ENCODE results near the gene MYF5. TPM values are rescaled to one million over a fixed set of nuclear protein-coding genes. Genes with fewer than 3 reads are reported as not detected.

Gene MYF5
- total RNA-seq, 2 experiments from 2014 or later: not detected

GRCh38 chr12:80756875-80757274 lies 40.2 kb downstream of the MYF5 start:
- no peak for ATAC-seq (ENCODE audit: poor library complexity)

DNA sequence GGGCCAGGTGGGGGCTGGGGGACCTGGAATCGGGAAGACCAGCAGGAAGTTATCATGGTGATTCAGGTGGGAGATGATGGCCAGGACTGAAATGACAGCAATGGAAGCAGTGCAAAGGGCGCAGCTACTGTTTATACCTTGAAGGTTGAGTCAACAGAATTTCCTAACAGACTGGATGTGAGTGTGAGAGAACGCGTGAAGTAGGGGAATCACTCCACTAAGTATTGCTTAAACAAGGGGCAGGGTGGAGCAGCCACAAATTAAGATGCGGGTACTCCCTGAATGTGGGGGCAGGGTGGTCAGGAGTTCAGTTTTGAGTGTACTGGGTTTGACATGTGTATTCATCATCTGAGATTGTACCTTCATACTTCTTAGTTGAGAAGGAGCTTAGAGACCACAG lies 45.1 kb downstream of the MYF5 start:
- H3K4me3 ChIP-seq (ENCODE audit: low read length): no peak overlapping the region
- DNase-seq (no peak), ATAC-seq (ENCODE audit: poor library complexity) (no peak)
- H3K4me3 Mint-ChIP-seq: no peak overlapping the region
- no peak overlapping the region for H3K27ac ChIP-seq (ENCODE audit: low read depth in 1 of 2, low read length in 2 of 2)
- no peaks in the 10 kb centered on the region for H3K4me1 Mint-ChIP-seq (ENCODE audit: low read depth)
- CTCF ChIA-PET: interaction anchor here (0.6 kb wide), 1 partner anchor 652 kb away, joined by 4 read pairs; no protein-coding TSS in a partner anchor
- no peaks in the 10 kb centered on the region for H3K36me3 ChIP-seq (ENCODE audit: insufficient read depth, low read length)
- no peaks in the 10 kb centered on the region for H3K27me3 ChIP-seq (ENCODE audit: control insufficient read depth in 1 of 2, insufficient read depth in 2 of 2, low read length in 2 of 2)
- intact Hi-C loops (cut with DNase I, micrococcal nuclease): no loop called here
- TF ChIP-seq, protein P1, sequence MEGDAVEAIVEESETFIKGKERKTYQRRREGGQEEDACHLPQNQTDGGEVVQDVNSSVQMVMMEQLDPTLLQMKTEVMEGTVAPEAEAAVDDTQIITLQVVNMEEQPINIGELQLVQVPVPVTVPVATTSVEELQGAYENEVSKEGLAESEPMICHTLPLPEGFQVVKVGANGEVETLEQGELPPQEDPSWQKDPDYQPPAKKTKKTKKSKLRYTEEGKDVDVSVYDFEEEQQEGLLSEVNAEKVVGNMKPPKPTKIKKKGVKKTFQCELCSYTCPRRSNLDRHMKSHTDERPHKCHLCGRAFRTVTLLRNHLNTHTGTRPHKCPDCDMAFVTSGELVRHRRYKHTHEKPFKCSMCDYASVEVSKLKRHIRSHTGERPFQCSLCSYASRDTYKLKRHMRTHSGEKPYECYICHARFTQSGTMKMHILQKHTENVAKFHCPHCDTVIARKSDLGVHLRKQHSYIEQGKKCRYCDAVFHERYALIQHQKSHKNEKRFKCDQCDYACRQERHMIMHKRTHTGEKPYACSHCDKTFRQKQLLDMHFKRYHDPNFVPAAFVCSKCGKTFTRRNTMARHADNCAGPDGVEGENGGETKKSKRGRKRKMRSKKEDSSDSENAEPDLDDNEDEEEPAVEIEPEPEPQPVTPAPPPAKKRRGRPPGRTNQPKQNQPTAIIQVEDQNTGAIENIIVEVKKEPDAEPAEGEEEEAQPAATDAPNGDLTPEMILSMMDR (IDR thresholded peaks at IDR 0.05): no peak
- H3K9me3 Mint-ChIP-seq: peaks cover 5% of the 10 kb centered on the region
- H3K36me3 Mint-ChIP-seq (ENCODE audit: low read depth): no peaks in the 10 kb centered on the region
- no peaks in the 10 kb centered on the region for H3K4me1 ChIP-seq (ENCODE audit: insufficient read depth, low read length)
- no peaks in the 10 kb centered on the region for H3K9me3 ChIP-seq (ENCODE audit: control insufficient read depth in 1 of 2, insufficient read depth in 1 of 2, low read length in 2 of 2)
- no peaks in the 10 kb centered on the region for H3K27me3 Mint-ChIP-seq
- POLR2A ChIA-PET: no interaction called here
- no peak overlapping the region for H3K27ac Mint-ChIP-seq

More at GRCh38 chr12:80756875-80757274, 40.2 kb downstream of the MYF5 start:
- Mint-ChIP-seq H3K27ac (no peak overlapping the region), H3K4me1 (ENCODE audit: low read depth) (no peaks in the 10 kb centered on the region), H3K27me3 (no peaks in the 10 kb centered on the region), H3K4me3 (no peak overlapping the region), H3K36me3 (ENCODE audit: low read depth) (no peaks in the 10 kb centered on the region), H3K9me3 (peaks cover 2% of the 10 kb centered on the region)
- H3K27ac ChIP-seq (ENCODE audit: low read depth in 1 of 2, low read length in 2 of 2): no peak overlapping the region
- H3K4me1 ChIP-seq (ENCODE audit: insufficient read depth, low read length): no peaks in the 10 kb centered on the region
- intact Hi-C loops (cut with DNase I, micrococcal nuclease): no loop called here
- TF ChIP-seq, protein P1 (IDR thresholded peaks at IDR 0.05): no peak
- CTCF ChIA-PET: no interaction called here
- no peaks in the 10 kb centered on the region for H3K36me3 ChIP-seq (ENCODE audit: insufficient read depth, low read length)
- no peaks in the 10 kb centered on the region for H3K27me3 ChIP-seq (ENCODE audit: control insufficient read depth in 1 of 2, insufficient read depth in 2 of 2, low read length in 2 of 2)
- H3K9me3 ChIP-seq (ENCODE audit: control insufficient read depth in 1 of 2, insufficient read depth in 1 of 2, low read length in 2 of 2): no peaks in the 10 kb centered on the region
- no peak for DNase-seq
- POLR2A ChIA-PET: no interaction called here
- H3K4me3 ChIP-seq (ENCODE audit: low read length): no peak overlapping the region

GRCh38 chr12:80763874-80764273 lies 47.2 kb downstream of the MYF5 start:
- Histone ChIP-seq H3K27ac (ENCODE audit: low read depth in 1 of 2, low read length in 2 of 2) (no peak overlapping the region), H3K36me3 (ENCODE audit: insufficient read depth, low read length) (no peaks in the 10 kb centered on the region), H3K27me3 (ENCODE audit: control insufficient read depth in 1 of 2, insufficient read depth in 2 of 2, low read length in 2 of 2) (no peaks in the 10 kb centered on the region), H3K4me3 (ENCODE audit: low read length) (no peak overlapping the region), H3K4me1 (ENCODE audit: insufficient read depth, low read length) (no peaks in the 10 kb centered on the region), H3K9me3 (ENCODE audit: control insufficient read depth in 1 of 2, insufficient read depth in 1 of 2, low read length in 2 of 2) (no peaks in the 10 kb centered on the region)
- H3K27me3 Mint-ChIP-seq: no peaks in the 10 kb centered on the region
- TF ChIP-seq, protein P1 (IDR thresholded peaks at IDR 0.05): no peak
- intact Hi-C loops (cut with DNase I, micrococcal nuclease): no loop called here
- H3K4me1 Mint-ChIP-seq (ENCODE audit: low read depth): no peaks in the 10 kb centered on the region
- ATAC-seq (ENCODE audit: poor library complexity) (no peak), DNase-seq (no peak)
- no peaks in the 10 kb centered on the region for H3K36me3 Mint-ChIP-seq (ENCODE audit: low read depth)
- CTCF ChIA-PET: no interaction called here
- H3K27ac Mint-ChIP-seq: no peak overlapping the region
- H3K9me3 Mint-ChIP-seq: peaks cover 4% of the 10 kb centered on the region
- H3K4me3 Mint-ChIP-seq: no peak overlapping the region
- POLR2A ChIA-PET: no interaction called here

All from CD4-positive, alpha-beta T cell (primary cell).